Measurements from ENCODE around the gene SYNE2. TPM values are rescaled to one million over a fixed set of nuclear protein-coding genes. Genes with fewer than 3 reads are reported as not detected.

The SYNE2 gene
- total RNA-seq, 4 donors from 2014 or later = 92.4 to 165 (median 98.3) TPM

DNA sequence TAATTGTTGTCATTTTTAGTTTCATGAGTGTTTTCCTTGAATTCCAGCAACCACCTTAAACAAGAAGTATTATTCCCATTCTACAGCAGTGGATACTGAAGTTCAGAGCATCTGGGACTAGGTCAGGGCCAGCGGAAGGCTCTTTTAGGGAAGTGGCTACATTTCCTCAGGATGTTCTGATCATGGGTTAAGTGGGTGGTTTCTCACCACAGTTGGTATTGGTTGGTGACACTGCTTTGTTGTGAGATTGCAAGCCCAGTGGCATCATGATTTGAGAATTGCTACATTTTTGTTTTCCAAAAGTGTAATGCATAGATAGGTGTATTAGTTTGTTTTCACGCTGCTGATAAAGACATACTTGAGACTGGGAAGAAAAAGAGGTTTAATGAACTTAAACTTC lies 47.1 kb downstream of the SYNE2 start:
- TF ChIP-seq, protein P1, sequence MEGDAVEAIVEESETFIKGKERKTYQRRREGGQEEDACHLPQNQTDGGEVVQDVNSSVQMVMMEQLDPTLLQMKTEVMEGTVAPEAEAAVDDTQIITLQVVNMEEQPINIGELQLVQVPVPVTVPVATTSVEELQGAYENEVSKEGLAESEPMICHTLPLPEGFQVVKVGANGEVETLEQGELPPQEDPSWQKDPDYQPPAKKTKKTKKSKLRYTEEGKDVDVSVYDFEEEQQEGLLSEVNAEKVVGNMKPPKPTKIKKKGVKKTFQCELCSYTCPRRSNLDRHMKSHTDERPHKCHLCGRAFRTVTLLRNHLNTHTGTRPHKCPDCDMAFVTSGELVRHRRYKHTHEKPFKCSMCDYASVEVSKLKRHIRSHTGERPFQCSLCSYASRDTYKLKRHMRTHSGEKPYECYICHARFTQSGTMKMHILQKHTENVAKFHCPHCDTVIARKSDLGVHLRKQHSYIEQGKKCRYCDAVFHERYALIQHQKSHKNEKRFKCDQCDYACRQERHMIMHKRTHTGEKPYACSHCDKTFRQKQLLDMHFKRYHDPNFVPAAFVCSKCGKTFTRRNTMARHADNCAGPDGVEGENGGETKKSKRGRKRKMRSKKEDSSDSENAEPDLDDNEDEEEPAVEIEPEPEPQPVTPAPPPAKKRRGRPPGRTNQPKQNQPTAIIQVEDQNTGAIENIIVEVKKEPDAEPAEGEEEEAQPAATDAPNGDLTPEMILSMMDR (IDR thresholded peaks at IDR 0.05) = no peak
- TF ChIP-seq POLR2AphosphoS5 (IDR thresholded peaks at IDR 0.05) = peak in 1 of 2 donors; percentile 37
- H3K4me3 ChIP-seq = no peak overlapping the region
- H3K4me1 ChIP-seq = peaks cover 47 to 60% (median 53%) of the 10 kb centered on the region in 4 donors
- no peaks in the 10 kb centered on the region for H3K27me3 ChIP-seq
- DNase-seq (ENCODE audit: extremely low spot score) = no peak
- no peaks in the 10 kb centered on the region for H3K36me3 ChIP-seq
- intact Hi-C loops (cut with DNase I) = no loop called here
- 80% methylated on average over 2 of the region's 2 CpGs for WGBS
- H3K27ac ChIP-seq (replicated peaks in 1 of 4) = peak overlapping the region in 1 of 4 donors; percentile 18
- no peaks in the 10 kb centered on the region for H3K9me3 ChIP-seq

DNA sequence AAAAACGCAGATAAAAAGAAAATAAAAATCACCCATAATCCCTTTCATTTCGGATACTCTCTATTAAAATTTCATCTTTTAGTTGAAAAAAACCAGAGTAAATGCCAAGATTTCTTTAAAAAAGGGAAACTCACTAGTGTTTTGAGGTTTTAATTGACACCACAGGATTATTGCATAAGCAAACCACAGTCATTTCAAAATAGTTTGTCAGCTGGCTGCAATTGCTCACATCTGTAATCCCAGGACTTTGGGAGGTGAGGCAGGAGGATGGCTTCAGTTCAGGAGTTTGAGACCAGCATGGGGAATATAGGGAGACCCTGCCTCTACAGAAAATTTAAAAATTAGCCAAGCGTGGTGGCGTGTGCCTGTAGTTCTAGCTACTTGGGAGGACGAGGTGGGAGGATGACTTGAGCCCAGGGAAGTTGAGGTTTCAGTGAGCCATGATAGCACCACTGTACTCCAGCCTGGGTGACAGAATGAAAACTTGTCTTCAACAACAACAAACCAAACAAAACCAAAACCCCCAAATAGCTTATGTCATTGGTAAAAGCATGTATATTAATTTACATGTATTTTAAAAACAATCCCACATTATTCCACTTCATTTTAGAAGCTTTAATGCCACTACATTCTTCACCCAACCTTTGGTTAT lies 48.8 kb downstream of the SYNE2 start:
- H3K36me3 ChIP-seq = no peaks in the 10 kb centered on the region
- no peak for DNase-seq (ENCODE audit: extremely low spot score)
- H3K27ac ChIP-seq (replicated peaks in 1 of 4) = no peak overlapping the region
- H3K4me3 ChIP-seq = no peak overlapping the region
- H3K27me3 ChIP-seq = no peaks in the 10 kb centered on the region
- TF ChIP-seq POLR2AphosphoS5 (IDR thresholded peaks at IDR 0.05) = no peak
- H3K4me1 ChIP-seq = peaks cover 31 to 54% (median 38%) of the 10 kb centered on the region in 4 donors
- intact Hi-C loops (cut with DNase I) = no loop called here
- H3K9me3 ChIP-seq = no peaks in the 10 kb centered on the region
- WGBS = 83% methylated on average over 5 of the region's 5 CpGs

DNA sequence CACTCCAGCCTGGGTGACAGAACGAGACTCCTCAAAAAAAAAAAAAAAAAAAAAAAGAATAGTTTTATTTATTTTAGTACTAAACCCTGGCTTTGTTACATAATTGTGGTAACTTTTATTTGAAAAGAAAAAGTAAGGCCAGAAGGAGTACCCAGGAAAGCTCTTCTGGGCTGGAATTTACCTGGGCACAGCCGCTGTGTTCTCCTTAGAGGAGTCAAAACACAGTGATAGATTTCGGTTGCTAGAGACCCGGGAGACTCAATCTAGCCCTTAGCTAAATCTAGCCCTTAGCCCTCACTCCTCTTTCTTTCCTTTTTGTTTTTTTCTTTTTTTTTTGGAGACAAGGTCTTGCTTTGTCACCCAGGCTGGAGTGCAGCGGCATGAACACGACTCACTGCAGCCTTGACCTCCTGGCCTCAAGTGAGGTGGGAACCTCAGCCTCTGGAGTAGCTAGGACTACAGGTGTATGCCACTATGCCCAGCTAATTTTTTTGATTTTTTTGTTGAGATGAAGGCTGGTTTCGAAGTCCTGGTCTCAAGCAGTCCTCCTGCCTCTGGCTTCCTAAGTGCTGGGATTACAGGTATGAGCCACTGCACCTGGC lies 49.7 kb downstream of the SYNE2 start:
- 90% methylated on average over 7 of the region's 7 CpGs for WGBS
- Histone ChIP-seq H3K4me3 (no peak overlapping the region), H3K9me3 (no peaks in the 10 kb centered on the region), H3K36me3 (no peaks in the 10 kb centered on the region), H3K27ac (replicated peaks in 1 of 4) (no peak overlapping the region), H3K4me1 (peaks cover 22 to 44% (median 29%) of the 10 kb centered on the region in 4 donors), H3K27me3 (no peaks in the 10 kb centered on the region)
- intact Hi-C loops (cut with DNase I) = no loop called here
- no peak for DNase-seq (ENCODE audit: extremely low spot score)
- TF ChIP-seq POLR2A (IDR thresholded peaks at IDR 0.05; ENCODE audit: low read depth) (no peak), EP300 (IDR thresholded peaks at IDR 0.05) (no peak), POLR2AphosphoS5 (IDR thresholded peaks at IDR 0.05) (no peak)
- TF ChIP-seq, protein P1 (IDR thresholded peaks at IDR 0.05) = no peak

DNA sequence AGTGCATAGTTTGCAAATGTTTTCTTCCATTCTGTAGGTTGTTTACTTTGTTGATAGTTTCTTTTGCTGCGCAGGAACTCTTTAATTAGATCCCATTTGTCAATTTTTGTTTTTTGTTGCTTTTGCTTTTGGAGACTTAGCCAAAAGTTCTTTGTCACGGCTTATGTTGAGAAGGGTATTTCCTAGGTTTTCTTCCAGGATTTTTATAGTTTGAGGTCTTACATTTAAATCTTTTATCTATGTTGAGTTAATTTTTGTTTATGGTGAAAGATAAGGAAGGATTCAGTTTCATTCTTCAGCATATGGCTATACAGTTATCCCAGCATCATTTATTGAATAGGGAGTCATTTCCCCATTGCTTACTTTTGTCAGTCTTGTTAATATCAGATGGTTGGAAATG lies 51.9 kb downstream of the SYNE2 start:
- DNase-seq (ENCODE audit: extremely low spot score) = no peak
- H3K4me1 ChIP-seq = peaks cover 22 to 37% (median 31%) of the 10 kb centered on the region in 4 donors
- H3K4me3 ChIP-seq = no peak overlapping the region
- no peaks in the 10 kb centered on the region for H3K9me3 ChIP-seq
- no peak overlapping the region for H3K27ac ChIP-seq (replicated peaks in 1 of 4)
- 96% methylated on average over 2 of the region's 2 CpGs for WGBS
- no peaks in the 10 kb centered on the region for H3K27me3 ChIP-seq
- TF ChIP-seq POLR2AphosphoS5 (IDR thresholded peaks at IDR 0.05) = no peak
- TF ChIP-seq POLR2A (IDR thresholded peaks at IDR 0.05; ENCODE audit: low read depth) = no peak
- TF ChIP-seq, protein P1 (IDR thresholded peaks at IDR 0.05) = no peak
- TF ChIP-seq EP300 (IDR thresholded peaks at IDR 0.05) = no peak
- intact Hi-C loops (cut with DNase I) = no loop called here
- H3K36me3 ChIP-seq = peaks cover 0 to 3% (median 0%) of the 10 kb centered on the region in 4 donors

DNA sequence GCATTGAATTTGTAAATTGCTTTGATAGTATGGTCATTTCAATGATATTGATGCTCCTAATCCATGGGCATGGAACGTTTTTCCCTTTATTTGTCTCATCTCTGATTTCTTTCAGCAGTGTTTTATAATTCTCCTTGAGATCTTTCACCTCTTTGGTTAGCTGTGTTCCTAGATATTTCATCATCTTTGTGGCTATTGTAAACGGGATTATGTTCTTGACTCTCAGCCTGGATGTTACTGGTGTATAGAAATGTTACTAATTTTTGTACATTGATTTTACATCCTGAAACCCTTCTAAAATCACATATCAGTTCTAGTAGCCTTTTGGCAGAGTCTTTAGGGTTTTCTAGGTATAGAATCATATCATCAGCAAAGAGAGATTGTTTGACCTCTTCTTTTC lies 52.6 kb downstream of the SYNE2 start:
- Histone ChIP-seq H3K4me1 (peaks cover 17 to 34% (median 27%) of the 10 kb centered on the region in 4 donors), H3K9me3 (no peaks in the 10 kb centered on the region), H3K27me3 (no peaks in the 10 kb centered on the region), H3K27ac (replicated peaks in 1 of 4) (no peak overlapping the region), H3K4me3 (no peak overlapping the region), H3K36me3 (peaks cover 0 to 9% (median 0%) of the 10 kb centered on the region in 4 donors)
- TF ChIP-seq POLR2AphosphoS5 (IDR thresholded peaks at IDR 0.05) (no peak), EP300 (IDR thresholded peaks at IDR 0.05) (no peak), POLR2A (IDR thresholded peaks at IDR 0.05; ENCODE audit: low read depth) (no peak)
- TF ChIP-seq, protein P1 (IDR thresholded peaks at IDR 0.05) = no peak
- intact Hi-C loops (cut with DNase I) = no loop called here
- WGBS = 89% methylated on average over 2 of the region's 2 CpGs
- no peak for DNase-seq (ENCODE audit: extremely low spot score)

All from esophagus muscularis mucosa (tissue), 4 donors.